Stimulated activated CD4-positive, alpha-beta T cell treated with anti-CD3 and anti-CD28 coated beads, Interleukin-1b, Interleukin-23, amount 100 ng/mL, for 4 hours (primary cell): ENCODE measurements around the gene DMD.

Experiments used
- DNase-seq, 2 donors: peaks; one replicate each; pipeline ENCODE4 v3.0.0-alpha.2; 2020; ENCODE audit warnings: low read depth in 2 of 2

Gene DMD

GRCh38 chrX:31714797-31715196 lies 1496.6 kb downstream of the DMD start:
- DNase-seq, result no peak

GRCh38 chrX:31713120-31713519 lies 1498.2 kb downstream of the DMD start:
- no peak for DNase-seq

GRCh38 chrX:31711166-31711565 lies 1500.2 kb downstream of the DMD start:
- no peak for DNase-seq

GRCh38 chrX:31708116-31708515 lies 1503.2 kb downstream of the DMD start:
- no peak for DNase-seq

GRCh38 chrX:31706466-31706865 lies 1504.9 kb downstream of the DMD start:
- DNase-seq, result no peak

GRCh38 chrX:31705816-31706215 lies 1505.5 kb downstream of the DMD start:
- no peak for DNase-seq

GRCh38 chrX:31704938-31705337 lies 1506.4 kb downstream of the DMD start:
- no peak for DNase-seq

GRCh38 chrX:31702222-31702621 lies 1509.1 kb downstream of the DMD start:
- no peak for DNase-seq

- no peak for DNase-seq
Observed at GRCh38 chrX:31697294-31697916, 1513.9 kb downstream of the DMD start.

GRCh38 chrX:31679861-31680260 lies 1531.5 kb downstream of the DMD start:
- DNase-seq, result no peak

- no peak for DNase-seq
Observed at GRCh38 chrX:31670245-31670644, 1541.1 kb downstream of the DMD start.

- DNase-seq, result no peak
Observed at GRCh38 chrX:31665454-31665853, 1545.9 kb downstream of the DMD start.

GRCh38 chrX:31663172-31663571 lies 1548.2 kb downstream of the DMD start:
- DNase-seq, result no peak

GRCh38 chrX:31661280-31661810 lies 1550.0 kb downstream of the DMD start:
- DNase-seq, result no peak

- DNase-seq, result no peak
Observed at GRCh38 chrX:31658360-31658759, 1553.0 kb downstream of the DMD start.

- no peak for DNase-seq
Observed at GRCh38 chrX:31656013-31656412, 1555.3 kb downstream of the DMD start.

- no peak for DNase-seq
Observed at GRCh38 chrX:31653422-31653821, 1557.9 kb downstream of the DMD start.

- DNase-seq, result no peak
Observed at GRCh38 chrX:31652650-31653049, 1558.7 kb downstream of the DMD start.

GRCh38 chrX:31649201-31649600 lies 1562.1 kb downstream of the DMD start:
- DNase-seq, result no peak

GRCh38 chrX:31633349-31633748 lies 1578.0 kb downstream of the DMD start:
- no peak for DNase-seq

GRCh38 chrX:31629195-31629594 lies 1582.2 kb downstream of the DMD start:
- no peak for DNase-seq

GRCh38 chrX:31609130-31609529 lies 1602.2 kb downstream of the DMD start:
- no peak for DNase-seq

GRCh38 chrX:31608638-31609037 lies 1602.7 kb downstream of the DMD start:
- DNase-seq, result no peak

- DNase-seq, result no peak
Observed at GRCh38 chrX:31606771-31607170, 1604.6 kb downstream of the DMD start.
